Hematopoietic multipotent progenitor cell treated with erythropoietin and hydrocortisone succinate and interleukin-3 and kit ligand, for 15 days (in vitro differentiated cells): ENCODE measurements around the gene ATP2C2.
"Not testable (repeated sequence)": the region's sequence is repeated elsewhere in the genome, so short reads cannot be mapped to it uniquely, and the experiment has no call there.

Experiments
- DNase-seq: peaks from one replicate; pipeline ENCODE4 v3.0.0-alpha.2; 2015; ENCODE audit warnings: low spot score

Gene ATP2C2

GRCh38 chr16:84368308-84368996 lies at the start of gene ATP2C2:
TSS of gene ATP2C2 (plus strand) at chr16:84368538. CDS start at chr16:84368616, 78 bp downstream.
- DNase-seq: no peak

- no peak for DNase-seq
Measured at GRCh38 chr16:84319146-84319760, 49.1 kb upstream of the ATP2C2 start.

- no peak for DNase-seq
Measured at GRCh38 chr16:84320511-84320910, 47.8 kb upstream of the ATP2C2 start.

GRCh38 chr16:84321932-84322331 lies 46.4 kb upstream of the ATP2C2 start:
- DNase-seq: no peak

- DNase-seq: no peak
Measured at GRCh38 chr16:84322749-84323148, 45.6 kb upstream of the ATP2C2 start.

- no peak for DNase-seq
Measured at GRCh38 chr16:84323606-84324005, 44.7 kb upstream of the ATP2C2 start.

- DNase-seq: no peak
Measured at GRCh38 chr16:84324434-84325262, 43.7 kb upstream of the ATP2C2 start.

GRCh38 chr16:84326545-84326944 lies 41.8 kb upstream of the ATP2C2 start:
- DNase-seq: no peak

- DNase-seq: no peak
Measured at GRCh38 chr16:84327926-84328505, 40.3 kb upstream of the ATP2C2 start.

GRCh38 chr16:84329016-84329415 lies 39.3 kb upstream of the ATP2C2 start:
- no peak for DNase-seq

- DNase-seq: no peak
Measured at GRCh38 chr16:84329843-84330684, 38.3 kb upstream of the ATP2C2 start.

GRCh38 chr16:84330685-84331050 lies 37.7 kb upstream of the ATP2C2 start:
- DNase-seq: no peak

- no peak for DNase-seq
Measured at GRCh38 chr16:84331998-84332780, 36.1 kb upstream of the ATP2C2 start.

- DNase-seq: no peak
Measured at GRCh38 chr16:84332975-84333684, 35.2 kb upstream of the ATP2C2 start.

GRCh38 chr16:84334058-84334457 lies 34.3 kb upstream of the ATP2C2 start:
- DNase-seq: no peak

- no peak for DNase-seq
Measured at GRCh38 chr16:84334482-84334881, 33.9 kb upstream of the ATP2C2 start.

GRCh38 chr16:84337236-84337635 lies 31.1 kb upstream of the ATP2C2 start:
- not testable (repeated sequence) for DNase-seq

- no peak for DNase-seq
Measured at GRCh38 chr16:84339311-84339710, 29.0 kb upstream of the ATP2C2 start.

GRCh38 chr16:84339766-84340165 lies 28.6 kb upstream of the ATP2C2 start:
- no peak for DNase-seq

- DNase-seq: no peak
Measured at GRCh38 chr16:84340325-84341040, 27.9 kb upstream of the ATP2C2 start.
